Sigmoid colon (tissue), 7 donors: ENCODE results near the gene SLC4A1AP. TPM values are rescaled to one million over a fixed set of nuclear protein-coding genes. Genes with fewer than 3 reads are reported as not detected.

ENCODE experiments used
- DNase-seq: peaks from one replicate; pipeline ENCODE4 v3.0.0-alpha.2; 2019
- H3K27ac ChIP-seq, 4 donors: fragments of 200-600 bp; sonication (generic); one replicate each; pipeline ENCODE4 v1.5.1; 2016 to 2019; ENCODE audit warnings: mild to moderate bottlenecking in 1 of 4
- H3K27me3 ChIP-seq, 3 donors: fragments of 200-600 bp; sonication (generic); one replicate each; pipeline ENCODE4 v1.5.1; 2019; ENCODE audit warnings: mild to moderate bottlenecking in 1 of 3
- H3K36me3 ChIP-seq, 4 donors: fragments of 200-600 bp; sonication (generic); one replicate each; pipeline ENCODE4 v1.5.1; 2016 to 2019
- H3K4me1 ChIP-seq, 4 donors: fragments of 200-600 bp; sonication (generic); one replicate each; pipeline ENCODE4 v1.5.1; 2017 to 2019
- H3K4me3 ChIP-seq, 4 donors: fragments of 200-600 bp; sonication (generic); one replicate each; pipeline ENCODE4 v1.5.1; 2017 to 2019; ENCODE audit warnings: mild to moderate bottlenecking in 2 of 4, moderate library complexity in 1 of 4
- H3K9me3 ChIP-seq, 4 donors: fragments of 200-600 bp in 3 of 4; sonication (generic) in 3 of 4; one replicate each; pipeline versions ENCODE4 v1.5.1 to v1.6.1; 2013 to 2019
- EP300 ChIP-seq, 4 donors: sonication (generic); formaldehyde crosslinking; IDR thresholded peaks; one replicate each; pipeline ENCODE4 v1.6.1; 2017; ENCODE audit warnings: antibody characterized with exemption in 4 of 4
- POLR2A ChIP-seq, 2 donors: fragments of 450-650 bp; IDR thresholded peaks; one replicate each; pipeline ENCODE4 v1.6.1; 2016; ENCODE audit warnings: antibody characterized with exemption in 2 of 2, mild to moderate bottlenecking in 2 of 2, moderate library complexity in 2 of 2
- POLR2AphosphoS5 ChIP-seq, 4 donors: sonication (generic); formaldehyde crosslinking; IDR thresholded peaks; one replicate each; pipeline ENCODE4 v1.6.1; 2017; ENCODE audit warnings: antibody characterized with exemption in 4 of 4
- WGBS, 2 donors: extraction: QIAGEN DNeasy Blood & Tissue Kit; methylation state at CpG; one replicate each; pipeline ENCODE4 v1.1.7; 2013; 5-methylcytosine and 5-hydroxymethylcytosine counted together
- intact Hi-C: fragments of 100-400 bp; cut with DNase I; formaldehyde crosslinking; loops from one replicate; pipeline ENCODE4 v1.15.1; 2023
- polyA plus RNA-seq, 3 donors: library from polyadenylated mRNA; stranded (reverse); fragments of 200-250 nt; gene quantifications; one replicate each; pipeline ENCODE4 v1.2.3, GENCODE V29; 2013
- total RNA-seq, 4 donors: library from RNA; depleted of rRNA; stranded (reverse); fragments of >200 nt; gene quantifications; one replicate each; pipeline ENCODE4 v1.1.0, GENCODE V29; 2016
- TF ChIP-seq, protein P1 (sequence below), 4 experiments: fragments of 450-650 bp in 3 of 4; fragments of 200-600 bp in 1 of 4; IDR thresholded peaks; one replicate each; pipeline ENCODE4 v1.5.1; 2016 to 2019; ENCODE audit warnings: antibody characterized with exemption in 4 of 4, mild to moderate bottlenecking in 3 of 4, moderate library complexity in 2 of 4
- donor health status: healthy with polysubstance abuse.
- donor health status: Bipolar disorder and iron deficiency.
- donor health status: healthy.

Gene SLC4A1AP
- total and polyA plus RNA-seq, 7 donors, result 10.2 to 21.4 (median 16.0) TPM

GRCh38 chr2:27697660-27698059, 34.0 kb downstream of the SLC4A1AP start:
- peaks cover 4 to 48% (median 17%) of the 10 kb centered on the region in 4 donors for H3K36me3 ChIP-seq
- no peak overlapping the region for H3K4me3 ChIP-seq
- no peak overlapping the region for H3K27ac ChIP-seq
- TF ChIP-seq EP300 (IDR thresholded peaks at IDR 0.05), result no peak
- TF ChIP-seq POLR2A (IDR thresholded peaks at IDR 0.05), result no peak
- TF ChIP-seq, protein P1, sequence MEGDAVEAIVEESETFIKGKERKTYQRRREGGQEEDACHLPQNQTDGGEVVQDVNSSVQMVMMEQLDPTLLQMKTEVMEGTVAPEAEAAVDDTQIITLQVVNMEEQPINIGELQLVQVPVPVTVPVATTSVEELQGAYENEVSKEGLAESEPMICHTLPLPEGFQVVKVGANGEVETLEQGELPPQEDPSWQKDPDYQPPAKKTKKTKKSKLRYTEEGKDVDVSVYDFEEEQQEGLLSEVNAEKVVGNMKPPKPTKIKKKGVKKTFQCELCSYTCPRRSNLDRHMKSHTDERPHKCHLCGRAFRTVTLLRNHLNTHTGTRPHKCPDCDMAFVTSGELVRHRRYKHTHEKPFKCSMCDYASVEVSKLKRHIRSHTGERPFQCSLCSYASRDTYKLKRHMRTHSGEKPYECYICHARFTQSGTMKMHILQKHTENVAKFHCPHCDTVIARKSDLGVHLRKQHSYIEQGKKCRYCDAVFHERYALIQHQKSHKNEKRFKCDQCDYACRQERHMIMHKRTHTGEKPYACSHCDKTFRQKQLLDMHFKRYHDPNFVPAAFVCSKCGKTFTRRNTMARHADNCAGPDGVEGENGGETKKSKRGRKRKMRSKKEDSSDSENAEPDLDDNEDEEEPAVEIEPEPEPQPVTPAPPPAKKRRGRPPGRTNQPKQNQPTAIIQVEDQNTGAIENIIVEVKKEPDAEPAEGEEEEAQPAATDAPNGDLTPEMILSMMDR (IDR thresholded peaks at IDR 0.05), result no peak
- no peak for TF ChIP-seq POLR2AphosphoS5 (IDR thresholded peaks at IDR 0.05)
- WGBS, 2 donors, result 81 to 85% methylated on average over 1 of the region's 1 CpG
- no peaks in the 10 kb centered on the region for H3K9me3 ChIP-seq
- DNase-seq, result no peak
- intact Hi-C loops, result no loop called here
- no peaks in the 10 kb centered on the region for H3K27me3 ChIP-seq
- H3K4me1 ChIP-seq, result no peaks in the 10 kb centered on the region

GRCh38 chr2:27701676-27702075, 38.0 kb downstream of the SLC4A1AP start:
- Histone ChIP-seq H3K9me3 (no peaks in the 10 kb centered on the region), H3K27me3 (no peaks in the 10 kb centered on the region), H3K4me1 (peaks cover 0 to 18% (median 13%) of the 10 kb centered on the region in 4 donors), H3K27ac (no peak overlapping the region), H3K4me3 (no peak overlapping the region), H3K36me3 (peaks cover 0 to 9% (median 0%) of the 10 kb centered on the region in 4 donors)
- TF ChIP-seq, protein P1 (IDR thresholded peaks at IDR 0.05), result no peak
- TF ChIP-seq POLR2AphosphoS5 (IDR thresholded peaks at IDR 0.05) (no peak), EP300 (IDR thresholded peaks at IDR 0.05) (no peak), POLR2A (IDR thresholded peaks at IDR 0.05) (no peak)
- 17 to 66% methylated on average over 5 of the region's 5 CpGs for WGBS, 2 donors
- intact Hi-C loops, result no loop called here
- DNase-seq, result no peak

DNA sequence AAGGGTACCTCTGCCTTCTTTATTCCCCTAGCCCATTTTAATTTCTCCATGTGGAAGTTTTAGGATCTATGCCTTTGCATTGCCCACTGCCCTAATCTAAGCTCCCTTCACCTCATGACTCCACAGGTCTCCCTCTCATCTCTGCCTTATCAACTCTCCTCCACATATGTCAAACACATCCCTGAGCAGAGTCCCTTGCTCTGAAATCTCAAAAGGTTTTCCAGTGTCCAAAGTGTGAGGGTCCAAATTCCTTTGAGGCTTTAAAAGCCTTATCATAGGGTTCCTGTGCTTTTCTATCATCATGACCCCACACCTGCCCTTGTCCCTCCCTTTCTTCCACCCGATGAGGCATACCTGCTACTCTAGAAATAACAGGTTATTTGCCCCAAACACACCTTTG, 38.6 kb downstream of the SLC4A1AP start:
- Histone ChIP-seq H3K27me3 (no peaks in the 10 kb centered on the region), H3K36me3 (peaks cover 0 to 2% (median 0%) of the 10 kb centered on the region in 4 donors), H3K4me3 (no peak overlapping the region), H3K9me3 (no peaks in the 10 kb centered on the region), H3K27ac (no peak overlapping the region), H3K4me1 (peaks cover 0 to 24% (median 16%) of the 10 kb centered on the region in 4 donors)
- DNase-seq, result no peak
- WGBS, 2 donors, result 57 to 85% methylated on average over 1 of the region's 1 CpG
- intact Hi-C loops, result no loop called here
- TF ChIP-seq EP300 (IDR thresholded peaks at IDR 0.05), result no peak
- TF ChIP-seq POLR2AphosphoS5 (IDR thresholded peaks at IDR 0.05), result no peak
- TF ChIP-seq, protein P1 (IDR thresholded peaks at IDR 0.05), result no peak
- no peak for TF ChIP-seq POLR2A (IDR thresholded peaks at IDR 0.05)

GRCh38 chr2:27703638-27704341, 40.1 kb downstream of the SLC4A1AP start:
- H3K4me1 ChIP-seq, result peaks cover 0 to 33% (median 17%) of the 10 kb centered on the region in 4 donors
- H3K27me3 ChIP-seq, result no peaks in the 10 kb centered on the region
- H3K36me3 ChIP-seq, result no peaks in the 10 kb centered on the region
- no peaks in the 10 kb centered on the region for H3K9me3 ChIP-seq
- 25 to 33% methylated on average over 9 of the region's 9 CpGs for WGBS, 2 donors
- intact Hi-C loops, result loop anchor here (1.0 kb wide), 1 partner anchor 749 kb away; no protein-coding TSS in a partner anchor
- H3K4me3 ChIP-seq, result no peak overlapping the region
- peak; percentile 90 for DNase-seq
- TF ChIP-seq POLR2AphosphoS5 (IDR thresholded peaks at IDR 0.05) (no peak), EP300 (IDR thresholded peaks at IDR 0.05) (no peak), POLR2A (IDR thresholded peaks at IDR 0.05) (no peak)
- TF ChIP-seq, protein P1 (IDR thresholded peaks at IDR 0.05), result peak; percentile 85 to 88 (median 87)
- peak overlapping the region in 3 of 4 donors; percentile 80 to 88 (median 85) for H3K27ac ChIP-seq
